SIG-M5 treated with dmso at 0.1 percent for 504 hours (cell line): ENCODE results near the gene TMEM273.
A peak's percentile ranks its signal among the peaks of the same experiment; 100 is the strongest.

ENCODE experiments used
- DNase-seq: peaks from one replicate; lab custom pipeline; 2025; ENCODE audit not compliant: unreplicated experiment; lab: John Stamatoyannopoulos, UW

The TMEM273 gene

GRCh38 chr10:49118430-49119074 lies 69.6 kb downstream of the TMEM273 start:
- DNase-seq: no peak

GRCh38 chr10:49117376-49118070 lies 70.7 kb downstream of the TMEM273 start:
- peak; percentile 58 for DNase-seq

GRCh38 chr10:49116509-49117375 lies 71.4 kb downstream of the TMEM273 start:
- no peak for DNase-seq

GRCh38 chr10:49115796-49116508 lies 72.2 kb downstream of the TMEM273 start:
- no peak for DNase-seq

GRCh38 chr10:49115015-49115795 lies 73.0 kb downstream of the TMEM273 start, which contains the start of gene VSTM4:
TSS of gene VSTM4 (minus strand) at chr10:49115522. CDS start at chr10:49115485, 37 bp downstream.
- no peak for DNase-seq

- DNase-seq: no peak
These were observed 73.5 kb downstream of the TMEM273 start for GRCh38 chr10:49114718-49115014.

GRCh38 chr10:49113741-49114141 lies 74.5 kb downstream of the TMEM273 start:
- DNase-seq: no peak

- DNase-seq: no peak
These were observed 75.3 kb downstream of the TMEM273 start for GRCh38 chr10:49112851-49113250.

GRCh38 chr10:49112098-49112497 lies 76.1 kb downstream of the TMEM273 start:
- no peak for DNase-seq

- DNase-seq: no peak
These were observed 76.9 kb downstream of the TMEM273 start for GRCh38 chr10:49111320-49111698.

GRCh38 chr10:49110684-49111319 lies 77.4 kb downstream of the TMEM273 start:
- no peak for DNase-seq

GRCh38 chr10:49109669-49110340 lies 78.4 kb downstream of the TMEM273 start:
- no peak for DNase-seq

GRCh38 chr10:49108656-49109055 lies 79.5 kb downstream of the TMEM273 start:
- DNase-seq: no peak

GRCh38 chr10:49107887-49108267 lies 80.3 kb downstream of the TMEM273 start:
- no peak for DNase-seq

- no peak for DNase-seq
These were observed 80.9 kb downstream of the TMEM273 start for GRCh38 chr10:49107111-49107886.

GRCh38 chr10:49106451-49106850 lies 81.7 kb downstream of the TMEM273 start:
- no peak for DNase-seq

GRCh38 chr10:49105076-49105475 lies 83.1 kb downstream of the TMEM273 start:
- DNase-seq: no peak
